RWPE2 (cell line): Measurements from ENCODE around the gene MEX3A.

Experiments
- ATAC-seq: fragments of 200-7000 bp; cut with Tn5 transposase; 3 replicates; pipeline ENCODE4 v1.9.1; 2021; ENCODE audit warnings: low read depth
- DNase-seq: peaks from one replicate; pipeline ENCODE4 v3.0.0-alpha.2; 2020; ENCODE audit warnings: low spot score
- H3K27ac ChIP-seq: fragments of 450-650 bp; 2 replicates; pipeline ENCODE4 v1.5.1; 2017; ENCODE audit warnings: mild to moderate bottlenecking; ENCODE audit not compliant: poor library complexity, severe bottlenecking
- H3K27me3 ChIP-seq: fragments of 250-450 bp; sonication (Bioruptor Pico); 2 replicates; pipeline ENCODE4 v1.5.1; 2021; ENCODE audit warnings: mild to moderate bottlenecking, moderate library complexity; ENCODE audit not compliant: insufficient read depth, poor library complexity, severe bottlenecking
- H3K36me3 ChIP-seq: fragments of 250-450 bp; sonication (Bioruptor Pico); 2 replicates; pipeline ENCODE4 v1.5.1; 2020; ENCODE audit warnings: low read depth, mild to moderate bottlenecking, moderate library complexity
- H3K4me1 ChIP-seq: fragments of 250-450 bp; sonication (Bioruptor Pico); 2 replicates; pipeline ENCODE4 v1.5.1; 2021; ENCODE audit warnings: mild to moderate bottlenecking, moderate library complexity; ENCODE audit not compliant: insufficient read depth, poor library complexity, severe bottlenecking
- H3K4me3 ChIP-seq: fragments of 250-450 bp; sonication (Bioruptor Pico); 2 replicates; pipeline ENCODE4 v1.5.1; 2021; ENCODE audit warnings: mild to moderate bottlenecking, moderate library complexity; ENCODE audit not compliant: severe bottlenecking
- H3K9me3 ChIP-seq: fragments of 250-450 bp; sonication (Bioruptor Pico); 2 replicates; pipeline ENCODE4 v1.5.1; 2021; ENCODE audit warnings: mild to moderate bottlenecking, moderate library complexity; ENCODE audit not compliant: severe bottlenecking
- TF ChIP-seq, protein P1 (sequence below): fragments of 450-650 bp; IDR thresholded peaks from one replicate; pipeline ENCODE4 v1.5.1; 2017; ENCODE audit warnings: mild to moderate bottlenecking, moderate library complexity; ENCODE audit not compliant: poor library complexity, severe bottlenecking

MEX3A gene

DNA sequence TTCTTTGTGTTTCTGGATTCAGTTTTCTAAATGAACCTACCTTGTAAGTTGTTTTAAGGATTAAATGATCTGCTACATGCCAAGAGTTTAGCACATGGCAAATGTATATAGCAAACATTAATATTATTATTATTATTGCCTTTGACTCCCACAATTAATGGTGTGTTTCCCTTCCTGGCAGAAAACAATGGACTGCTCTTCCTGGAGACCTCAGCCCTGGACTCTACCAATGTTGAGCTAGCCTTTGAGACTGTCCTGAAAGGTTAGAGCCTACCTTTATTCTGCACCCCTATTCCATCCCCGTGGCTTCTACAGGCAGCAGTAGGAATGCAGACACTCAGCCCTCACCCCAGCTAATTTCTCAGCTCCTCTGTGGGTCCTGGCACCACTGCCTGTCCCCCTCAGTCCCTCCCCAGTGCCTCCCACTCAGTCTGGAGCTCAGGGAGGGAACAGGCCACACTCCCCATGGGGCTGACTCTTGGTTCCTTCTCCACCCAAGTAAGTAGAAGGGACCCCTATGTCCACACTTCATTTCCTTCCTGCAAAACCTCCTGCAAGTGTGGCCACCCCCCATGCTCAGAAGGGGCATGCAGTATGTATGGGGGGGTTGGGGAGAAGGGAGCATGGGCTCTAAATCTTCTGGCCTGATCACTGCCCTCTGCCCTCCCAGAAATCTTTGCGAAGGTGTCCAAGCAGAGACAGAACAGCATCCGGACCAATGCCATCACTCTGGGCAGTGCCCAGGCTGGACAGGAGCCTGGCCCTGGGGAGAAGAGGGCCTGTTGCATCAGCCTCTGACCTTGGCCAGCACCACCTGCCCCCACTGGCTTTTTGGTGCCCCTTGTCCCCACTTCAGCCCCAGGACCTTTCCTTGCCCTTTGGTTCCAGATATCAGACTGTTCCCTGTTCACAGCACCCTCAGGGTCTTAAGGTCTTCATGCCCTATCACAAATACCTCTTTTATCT, 12.5 kb downstream of the MEX3A start:
- ATAC-seq (no peak), DNase-seq (no peak)
- Histone ChIP-seq H3K36me3 (peaks cover 47% of the 10 kb centered on the region), H3K27me3 (no peaks in the 10 kb centered on the region), H3K4me3 (no peak overlapping the region), H3K4me1 (no peaks in the 10 kb centered on the region), H3K9me3 (no peaks in the 10 kb centered on the region), H3K27ac (no peak overlapping the region)
- TF ChIP-seq, protein P1, sequence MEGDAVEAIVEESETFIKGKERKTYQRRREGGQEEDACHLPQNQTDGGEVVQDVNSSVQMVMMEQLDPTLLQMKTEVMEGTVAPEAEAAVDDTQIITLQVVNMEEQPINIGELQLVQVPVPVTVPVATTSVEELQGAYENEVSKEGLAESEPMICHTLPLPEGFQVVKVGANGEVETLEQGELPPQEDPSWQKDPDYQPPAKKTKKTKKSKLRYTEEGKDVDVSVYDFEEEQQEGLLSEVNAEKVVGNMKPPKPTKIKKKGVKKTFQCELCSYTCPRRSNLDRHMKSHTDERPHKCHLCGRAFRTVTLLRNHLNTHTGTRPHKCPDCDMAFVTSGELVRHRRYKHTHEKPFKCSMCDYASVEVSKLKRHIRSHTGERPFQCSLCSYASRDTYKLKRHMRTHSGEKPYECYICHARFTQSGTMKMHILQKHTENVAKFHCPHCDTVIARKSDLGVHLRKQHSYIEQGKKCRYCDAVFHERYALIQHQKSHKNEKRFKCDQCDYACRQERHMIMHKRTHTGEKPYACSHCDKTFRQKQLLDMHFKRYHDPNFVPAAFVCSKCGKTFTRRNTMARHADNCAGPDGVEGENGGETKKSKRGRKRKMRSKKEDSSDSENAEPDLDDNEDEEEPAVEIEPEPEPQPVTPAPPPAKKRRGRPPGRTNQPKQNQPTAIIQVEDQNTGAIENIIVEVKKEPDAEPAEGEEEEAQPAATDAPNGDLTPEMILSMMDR: no peak

DNA sequence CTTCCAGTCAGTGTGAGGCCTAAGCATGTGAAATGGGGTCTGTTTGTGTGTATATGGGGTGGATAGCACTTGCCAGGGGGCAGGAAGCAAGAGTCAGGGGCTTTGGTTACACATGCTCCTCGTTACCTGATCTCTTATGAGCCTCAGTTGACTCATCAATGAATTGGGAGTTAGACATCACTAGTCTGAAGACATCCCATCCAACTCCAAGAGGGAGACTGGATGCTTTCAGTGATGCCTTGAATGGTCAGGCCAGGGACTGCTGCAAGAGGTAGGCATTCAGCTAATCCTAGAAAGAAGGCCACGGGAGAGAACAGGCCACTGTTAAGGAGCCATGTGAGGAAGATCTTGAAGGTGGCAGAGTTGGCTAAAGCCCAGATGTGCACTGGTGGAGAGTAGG, 15.0 kb downstream of the MEX3A start:
- no peak for ATAC-seq
- TF ChIP-seq, protein P1: no peak
- H3K4me3 ChIP-seq: no peak overlapping the region
- H3K9me3 ChIP-seq: no peaks in the 10 kb centered on the region
- no peak for DNase-seq
- no peaks in the 10 kb centered on the region for H3K27me3 ChIP-seq
- peaks cover 2% of the 10 kb centered on the region for H3K4me1 ChIP-seq
- H3K27ac ChIP-seq: no peak overlapping the region
- peaks cover 53% of the 10 kb centered on the region for H3K36me3 ChIP-seq

GRCh38 chr1:156065871-156066270, 16.4 kb downstream of the MEX3A start:
- TF ChIP-seq, protein P1: no peak
- ATAC-seq (no peak), DNase-seq (no peak)
- no peaks in the 10 kb centered on the region for H3K9me3 ChIP-seq
- H3K36me3 ChIP-seq: peaks cover 53% of the 10 kb centered on the region
- H3K4me1 ChIP-seq: peaks cover 2% of the 10 kb centered on the region
- H3K4me3 ChIP-seq: no peak overlapping the region
- H3K27ac ChIP-seq: no peak overlapping the region
- no peaks in the 10 kb centered on the region for H3K27me3 ChIP-seq

GRCh38 chr1:156065212-156065611, 17.1 kb downstream of the MEX3A start:
- no peaks in the 10 kb centered on the region for H3K9me3 ChIP-seq
- no peaks in the 10 kb centered on the region for H3K27me3 ChIP-seq
- no peak overlapping the region for H3K4me3 ChIP-seq
- TF ChIP-seq, protein P1: no peak
- peaks cover 50% of the 10 kb centered on the region for H3K36me3 ChIP-seq
- H3K27ac ChIP-seq: no peak overlapping the region
- ATAC-seq (no peak), DNase-seq (no peak)
- peaks cover 2% of the 10 kb centered on the region for H3K4me1 ChIP-seq

DNA sequence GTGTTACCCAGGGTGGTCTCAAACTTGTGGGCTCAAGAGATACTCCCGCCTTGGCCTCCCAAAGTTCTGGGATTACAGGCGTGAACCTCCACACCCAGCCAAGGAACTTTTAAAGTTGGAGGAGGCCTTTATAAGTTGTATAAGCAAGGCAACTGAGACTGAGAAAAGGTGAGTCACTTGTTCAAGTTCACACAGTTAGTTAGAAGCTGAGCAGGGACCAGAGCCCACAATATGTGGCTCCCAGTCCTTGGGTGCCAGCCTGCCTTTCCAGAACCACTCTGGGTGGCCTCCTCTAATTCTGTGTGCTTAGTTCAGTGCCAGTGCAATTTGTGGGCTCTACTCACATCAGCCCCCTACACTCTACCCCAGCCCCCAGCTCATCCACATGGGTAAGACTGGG, 17.6 kb downstream of the MEX3A start:
- H3K27me3 ChIP-seq: no peaks in the 10 kb centered on the region
- no peak overlapping the region for H3K4me3 ChIP-seq
- ATAC-seq: no peak
- H3K27ac ChIP-seq: no peak overlapping the region
- no peaks in the 10 kb centered on the region for H3K9me3 ChIP-seq
- TF ChIP-seq, protein P1: no peak
- H3K36me3 ChIP-seq: peaks cover 44% of the 10 kb centered on the region
- no peak for DNase-seq
- H3K4me1 ChIP-seq: peaks cover 2% of the 10 kb centered on the region
